Measurements from ENCODE around the gene C2CD5.
"Not testable (repeated sequence)": the region's sequence is repeated elsewhere in the genome, so short reads cannot be mapped to it uniquely, and the experiment has no call there.

The C2CD5 gene

DNA sequence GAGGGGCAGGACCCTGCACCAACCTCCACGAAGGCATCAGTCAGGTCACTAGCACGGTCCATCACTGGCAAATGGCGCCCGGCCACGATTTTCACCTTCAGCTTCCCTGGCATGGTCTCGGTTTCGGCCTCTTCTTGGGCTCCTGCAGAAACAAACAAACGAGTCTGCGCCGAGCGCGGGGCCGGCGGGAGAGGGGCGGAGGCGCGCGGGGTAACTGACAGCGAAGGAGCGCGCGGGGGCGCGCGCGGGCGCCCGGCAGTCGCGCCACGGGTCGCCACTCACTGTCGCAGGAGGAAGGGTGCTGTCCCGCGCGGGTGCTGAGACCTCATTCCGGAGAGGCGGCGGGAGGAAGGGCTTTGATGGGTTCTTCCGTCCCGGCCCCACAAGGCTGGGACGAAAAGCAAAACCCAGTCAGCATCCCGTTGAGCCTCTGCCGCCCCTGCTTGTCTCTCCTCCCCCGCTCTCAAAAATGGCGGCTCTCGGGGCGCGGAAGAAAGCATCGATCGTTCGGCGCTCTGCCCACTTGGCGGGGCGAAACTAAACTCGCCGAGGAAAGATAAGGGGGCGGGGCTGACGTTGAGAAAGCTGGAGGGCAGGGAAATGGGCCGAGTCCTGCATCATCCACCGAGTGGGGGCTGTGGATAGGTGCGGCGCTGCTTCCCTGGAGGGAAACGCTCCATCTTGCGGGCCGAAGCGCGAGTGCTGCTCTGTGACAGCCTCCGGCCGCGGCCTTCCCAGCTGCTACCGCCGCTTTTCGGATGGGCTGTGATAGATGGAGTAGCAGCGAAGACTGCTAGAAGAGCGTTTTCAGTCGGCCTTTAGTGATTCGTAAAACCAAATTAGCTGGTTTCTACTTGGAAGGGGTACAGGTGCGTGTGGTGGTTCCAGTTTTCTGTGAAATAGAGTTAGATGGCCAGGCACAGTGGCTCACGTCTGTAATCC, at the start of gene C2CD5:
C2CD5 (minus strand) TSS at position 505 of the 942 bp plus-strand sequence; CDS start at position 113, 392 bp downstream.
- peak; percentile 98 for DNase-seq

- no peak for DNase-seq
These were observed 49.5 kb upstream of the C2CD5 start for GRCh38 chr12:22593864-22594263.

DNA sequence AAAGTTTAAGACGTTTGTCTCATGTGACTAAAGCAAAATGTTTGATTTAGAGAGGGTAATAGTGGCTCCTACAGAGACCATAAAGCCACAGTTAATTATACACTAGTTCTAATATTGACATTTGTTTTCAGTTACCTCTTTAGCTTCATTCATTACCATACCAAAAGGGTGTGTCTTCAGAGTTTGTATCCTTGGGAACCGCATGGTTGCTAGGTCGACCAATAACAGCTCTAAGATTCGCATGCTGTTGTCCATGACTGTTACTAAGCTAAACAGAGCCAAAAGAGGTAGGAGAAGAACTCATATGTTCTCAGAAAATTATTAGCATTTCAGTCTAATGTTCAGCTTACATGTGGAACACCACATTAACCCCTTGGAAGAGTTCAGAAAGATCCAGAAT, 44.5 kb upstream of the C2CD5 start:
- DNase-seq: no peak

GRCh38 chr12:22578328-22578727, 34.0 kb upstream of the C2CD5 start:
- DNase-seq: no peak

- DNase-seq: no peak
These were observed 33.3 kb upstream of the C2CD5 start for GRCh38 chr12:22577667-22578066.

DNA sequence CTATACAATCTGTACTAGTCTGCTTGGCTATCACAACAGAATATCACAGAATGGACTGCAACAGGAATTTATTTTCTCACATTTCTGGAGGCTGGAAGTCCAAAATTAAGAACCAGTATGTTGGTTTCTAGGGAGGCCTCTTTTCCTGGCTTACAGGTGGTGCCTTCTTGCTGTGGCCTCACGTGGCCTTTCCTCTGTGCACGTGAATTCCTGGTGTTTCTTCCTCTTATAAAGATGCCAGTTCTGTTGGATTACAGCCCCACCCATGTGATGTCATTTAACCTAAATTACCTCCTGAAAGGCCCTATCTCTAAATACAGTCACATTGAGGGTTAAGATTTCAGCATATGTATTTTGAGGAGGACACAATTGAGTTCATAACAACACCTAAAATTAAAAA, 32.1 kb upstream of the C2CD5 start:
- no peak for DNase-seq

GRCh38 chr12:22576065-22576464, 31.7 kb upstream of the C2CD5 start:
- DNase-seq: no peak

- no peak for DNase-seq
These were observed 30.6 kb upstream of the C2CD5 start for GRCh38 chr12:22574921-22575320.

DNA sequence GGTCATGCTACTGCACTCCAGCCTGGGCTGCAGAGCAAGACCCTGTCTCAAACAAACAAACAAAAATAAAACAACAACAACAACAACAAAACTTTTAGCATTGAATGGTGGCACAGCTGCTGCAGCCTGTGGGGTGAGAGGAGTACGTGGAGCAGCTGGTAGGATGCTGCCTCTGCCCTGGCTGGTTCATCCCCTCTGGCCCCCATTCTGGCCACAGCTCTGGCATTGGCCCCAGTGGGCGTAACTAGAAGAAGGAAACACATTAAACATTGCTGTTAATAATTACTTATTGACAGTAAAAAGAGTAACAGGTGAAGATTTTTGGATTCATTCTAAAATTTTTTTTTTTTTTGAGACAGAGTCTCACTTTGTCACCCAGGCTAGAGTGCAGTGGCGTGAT, 28.8 kb upstream of the C2CD5 start:
- no peak for DNase-seq

- DNase-seq: no peak
These were observed 24.9 kb upstream of the C2CD5 start for GRCh38 chr12:22569253-22569652.

- no peak for DNase-seq
These were observed 18.0 kb upstream of the C2CD5 start for GRCh38 chr12:22562036-22563028.

- not testable (repeated sequence) for DNase-seq
These were observed 10.4 kb upstream of the C2CD5 start for GRCh38 chr12:22554750-22555149.

GRCh38 chr12:22551624-22552023, 7.3 kb upstream of the C2CD5 start:
- no peak for DNase-seq

- DNase-seq: no peak
These were observed 913 bp upstream of the C2CD5 start for GRCh38 chr12:22545255-22545654.

GRCh38 chr12:22543246-22544037, 900 bp downstream of the C2CD5 start:
- peak; percentile 29 for DNase-seq

GRCh38 chr12:22541496-22542155, 2.7 kb downstream of the C2CD5 start:
- DNase-seq: no peak

GRCh38 chr12:22539055-22539454, 5.3 kb downstream of the C2CD5 start:
- no peak for DNase-seq

DNA sequence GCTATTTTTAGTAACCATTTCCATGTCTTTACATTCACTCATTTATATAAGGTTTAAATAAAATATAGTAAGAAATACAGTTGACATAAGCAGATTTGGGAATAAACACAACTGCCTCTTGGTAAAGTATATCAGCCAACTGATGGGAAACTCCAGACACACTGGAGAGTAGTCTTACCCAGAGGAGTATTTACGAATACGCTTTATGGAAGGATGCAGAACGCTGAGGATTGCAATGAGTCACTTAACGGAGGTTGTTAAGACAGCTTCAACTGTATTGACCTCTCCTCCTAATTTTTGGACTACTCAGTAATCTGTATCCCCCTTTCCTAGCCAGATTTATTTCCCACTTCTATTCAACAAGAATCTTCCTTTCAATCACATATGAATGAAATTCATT, 6.0 kb downstream of the C2CD5 start:
- no peak for DNase-seq

GRCh38 chr12:22536971-22537544, 7.3 kb downstream of the C2CD5 start:
- no peak for DNase-seq

DNA sequence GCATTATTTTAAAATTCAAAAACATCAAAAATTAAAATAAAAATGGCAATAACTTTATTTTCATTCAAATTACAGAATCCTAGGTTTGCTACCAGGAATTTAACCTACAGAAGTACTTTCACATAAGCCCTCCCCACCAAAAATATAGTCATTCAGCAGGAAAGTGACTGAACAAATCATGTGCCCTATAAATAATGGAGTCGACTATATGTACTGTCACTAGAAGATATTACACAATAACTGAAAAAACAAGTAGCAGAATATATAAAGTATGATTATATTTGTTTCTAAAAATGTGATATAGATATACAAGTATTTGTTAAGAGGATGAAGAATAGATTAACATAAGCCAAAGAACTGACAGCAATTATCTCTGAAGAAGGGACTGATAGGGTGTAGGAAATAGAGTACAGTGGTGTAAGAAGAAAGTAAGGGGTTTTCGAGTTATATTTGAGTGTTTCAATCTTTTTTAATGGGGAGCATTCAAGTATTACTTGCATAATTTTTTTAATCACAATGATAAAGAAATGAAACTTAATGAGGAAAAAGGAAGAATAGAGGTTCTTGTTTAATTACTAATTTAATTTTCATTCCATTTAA, 7.9 kb downstream of the C2CD5 start:
- DNase-seq: no peak

DNA sequence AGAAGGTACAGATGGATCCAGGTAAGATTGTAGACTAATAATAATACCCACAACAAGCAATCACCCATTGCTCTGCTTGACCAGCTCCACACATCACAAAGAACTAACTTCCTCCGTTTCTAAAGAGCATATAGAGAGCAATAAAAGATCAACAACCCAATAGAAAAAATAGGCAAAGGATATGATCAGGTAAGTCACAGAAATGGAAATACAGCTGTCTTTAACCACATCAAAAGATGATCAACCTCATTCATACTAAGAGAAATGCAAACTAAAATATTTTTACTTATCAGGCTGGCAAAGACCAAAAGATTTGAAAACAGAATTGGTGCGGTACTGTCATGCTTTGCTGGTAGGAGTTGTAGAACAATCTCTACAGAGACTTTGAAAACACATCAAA, 8.9 kb downstream of the C2CD5 start:
- DNase-seq: no peak
